ENCODE data around the gene RBM15.
A peak's percentile ranks its signal among the peaks of the same experiment; 100 is the strongest.

RBM15 gene, protein sequence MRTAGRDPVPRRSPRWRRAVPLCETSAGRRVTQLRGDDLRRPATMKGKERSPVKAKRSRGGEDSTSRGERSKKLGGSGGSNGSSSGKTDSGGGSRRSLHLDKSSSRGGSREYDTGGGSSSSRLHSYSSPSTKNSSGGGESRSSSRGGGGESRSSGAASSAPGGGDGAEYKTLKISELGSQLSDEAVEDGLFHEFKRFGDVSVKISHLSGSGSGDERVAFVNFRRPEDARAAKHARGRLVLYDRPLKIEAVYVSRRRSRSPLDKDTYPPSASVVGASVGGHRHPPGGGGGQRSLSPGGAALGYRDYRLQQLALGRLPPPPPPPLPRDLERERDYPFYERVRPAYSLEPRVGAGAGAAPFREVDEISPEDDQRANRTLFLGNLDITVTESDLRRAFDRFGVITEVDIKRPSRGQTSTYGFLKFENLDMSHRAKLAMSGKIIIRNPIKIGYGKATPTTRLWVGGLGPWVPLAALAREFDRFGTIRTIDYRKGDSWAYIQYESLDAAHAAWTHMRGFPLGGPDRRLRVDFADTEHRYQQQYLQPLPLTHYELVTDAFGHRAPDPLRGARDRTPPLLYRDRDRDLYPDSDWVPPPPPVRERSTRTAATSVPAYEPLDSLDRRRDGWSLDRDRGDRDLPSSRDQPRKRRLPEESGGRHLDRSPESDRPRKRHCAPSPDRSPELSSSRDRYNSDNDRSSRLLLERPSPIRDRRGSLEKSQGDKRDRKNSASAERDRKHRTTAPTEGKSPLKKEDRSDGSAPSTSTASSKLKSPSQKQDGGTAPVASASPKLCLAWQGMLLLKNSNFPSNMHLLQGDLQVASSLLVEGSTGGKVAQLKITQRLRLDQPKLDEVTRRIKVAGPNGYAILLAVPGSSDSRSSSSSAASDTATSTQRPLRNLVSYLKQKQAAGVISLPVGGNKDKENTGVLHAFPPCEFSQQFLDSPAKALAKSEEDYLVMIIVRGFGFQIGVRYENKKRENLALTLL

DNA sequence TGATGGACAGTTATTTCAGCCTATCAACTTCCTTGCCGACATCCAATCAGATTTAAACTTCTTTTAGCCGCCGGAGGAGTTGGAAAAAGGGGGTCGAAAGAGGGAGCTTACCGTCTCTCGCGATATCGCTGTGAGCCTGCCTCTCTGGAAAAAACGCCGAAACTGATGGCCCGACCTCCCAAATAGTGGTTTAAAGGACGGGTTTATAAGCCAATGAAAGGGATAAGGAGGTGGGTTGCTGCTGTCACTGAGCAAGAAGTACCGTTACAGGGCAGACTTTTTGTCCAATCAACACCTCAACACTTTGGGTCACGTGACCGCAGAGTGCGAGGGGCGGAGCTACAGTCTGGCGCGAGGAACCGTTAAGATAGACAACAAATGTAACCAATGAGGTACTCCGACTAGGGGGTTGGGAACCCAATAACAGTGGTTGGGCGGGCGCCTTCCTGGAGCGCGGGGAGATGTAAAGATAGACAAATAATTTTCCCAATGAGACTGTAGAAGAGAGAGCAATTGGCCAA, at the start of gene RBM15:
TSS of gene RBM15 (plus strand) at position 492 of the 521 bp plus-strand sequence. CDS start at position 521, 29 bp downstream.
- peak; percentile 84 to 93 for DNase-seq (ENCODE audit: low read depth in 2 of 2)

DNA sequence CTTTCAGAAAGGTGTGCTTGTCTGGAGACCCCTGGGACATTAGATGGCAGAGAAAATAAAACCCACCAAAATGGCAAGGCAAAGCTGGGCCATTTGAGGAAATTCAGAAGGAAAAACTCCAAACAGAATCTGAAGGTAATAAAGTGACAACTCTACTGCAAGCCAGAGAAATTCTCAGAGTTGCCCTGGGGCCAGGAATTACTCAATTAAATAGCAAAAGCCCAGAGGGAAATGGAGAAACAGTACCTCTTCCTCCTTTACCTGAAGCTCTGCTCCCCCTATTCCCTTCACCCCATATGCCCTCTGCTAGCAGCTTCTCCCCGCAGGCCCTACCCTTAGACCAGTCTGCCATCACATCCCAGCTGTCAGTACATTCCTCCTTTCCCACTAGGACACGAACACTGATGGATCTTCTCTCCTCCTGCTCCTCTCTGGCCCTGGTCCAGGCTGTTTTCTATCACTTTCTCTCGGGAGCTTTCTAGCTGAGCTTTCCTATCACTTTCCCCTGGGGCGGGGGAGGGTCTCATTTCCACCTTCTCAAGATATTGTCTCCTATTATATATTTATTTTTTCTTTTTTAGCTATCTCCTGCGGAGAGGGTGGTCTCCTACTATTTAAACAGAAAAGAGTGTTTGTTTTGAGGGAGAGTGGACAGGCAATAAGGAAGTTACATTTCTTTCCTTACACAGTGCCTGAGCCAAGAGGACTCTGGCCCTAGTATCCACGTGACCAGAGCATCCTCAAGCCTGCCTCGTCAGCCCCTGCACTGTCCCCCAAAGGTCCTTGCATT, 47.7 kb upstream of the RBM15 start:
- no peak for DNase-seq (ENCODE audit: low read depth in 2 of 2)

DNA sequence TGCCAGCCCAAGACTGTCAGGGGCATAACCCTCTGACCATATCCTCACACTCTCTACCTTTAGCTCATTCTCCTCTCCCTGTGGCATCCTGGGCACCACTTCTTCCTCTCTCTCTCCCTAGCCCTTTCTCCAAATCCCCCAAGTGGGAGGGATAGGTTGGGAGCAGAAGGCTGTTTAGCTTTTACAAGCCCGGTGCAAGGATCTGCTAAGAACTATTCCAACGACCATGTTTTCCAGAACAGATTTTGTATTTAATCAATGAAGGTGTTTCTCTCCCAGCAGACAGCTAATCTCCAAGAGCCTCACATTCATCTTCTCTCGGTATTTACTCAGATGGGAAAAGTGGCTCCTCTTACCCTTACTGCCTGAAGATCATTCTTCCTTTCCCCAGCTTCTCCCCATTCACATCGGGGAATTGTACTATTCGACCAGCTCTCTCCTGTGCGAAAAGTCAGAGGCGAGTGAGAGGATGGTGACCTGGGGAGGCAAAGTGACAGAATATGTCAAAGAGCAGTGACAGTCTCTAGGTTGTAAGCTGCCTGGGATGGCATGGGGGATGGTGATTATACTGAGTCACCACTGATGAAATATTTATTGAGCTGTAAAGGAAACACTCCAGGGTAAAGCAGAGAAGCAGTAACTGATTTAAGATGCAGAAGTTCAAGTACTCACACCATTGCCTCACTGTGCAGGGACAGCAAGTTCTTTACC, 47.0 kb upstream of the RBM15 start:
- DNase-seq (ENCODE audit: low read depth in 2 of 2), result no peak

DNA sequence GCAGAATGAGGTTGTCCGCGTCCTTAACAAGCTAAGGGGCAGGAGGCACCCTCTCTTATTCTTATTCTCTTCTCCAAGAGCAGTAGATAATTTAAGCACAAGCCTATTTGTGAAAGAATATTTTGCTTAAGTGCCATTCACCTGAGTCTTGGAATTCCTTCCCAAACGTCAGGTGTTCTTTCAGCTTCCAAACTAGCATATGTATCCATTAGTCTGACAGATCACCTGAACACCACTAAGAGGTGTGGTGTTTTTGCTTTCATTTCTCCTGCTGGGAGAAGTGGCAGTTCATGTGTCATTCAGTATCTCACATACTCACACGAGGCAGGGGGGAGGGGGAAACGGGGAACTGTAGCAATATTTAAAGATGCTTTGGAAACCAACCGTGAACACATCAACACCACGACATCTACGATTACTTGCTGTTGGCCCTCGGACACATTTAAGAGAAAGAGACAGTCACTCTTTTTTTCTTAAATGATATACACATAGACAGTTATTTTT, 45.5 kb upstream of the RBM15 start:
- no peak for DNase-seq (ENCODE audit: low read depth in 2 of 2)

DNA sequence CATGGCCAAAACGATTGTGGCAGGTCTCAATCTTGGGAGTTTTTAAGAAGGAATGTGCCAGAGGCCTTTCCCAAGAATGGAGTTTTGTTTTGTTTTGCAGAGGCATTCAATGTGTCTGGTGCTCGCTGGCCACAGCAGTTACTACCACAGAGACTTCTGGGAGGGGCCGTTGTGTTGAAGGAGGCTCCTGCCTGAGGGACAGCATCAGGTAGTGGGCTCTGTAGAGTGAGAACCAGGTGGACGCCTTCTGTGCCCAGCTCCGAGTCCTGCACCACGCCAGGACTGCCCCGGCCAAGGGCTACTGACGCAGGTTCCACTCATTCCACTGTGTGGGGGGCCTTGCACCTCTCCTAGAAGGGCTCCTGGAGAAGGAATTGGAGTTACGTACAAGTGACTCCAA, 44.9 kb upstream of the RBM15 start:
- no peak for DNase-seq (ENCODE audit: low read depth in 2 of 2)

DNA sequence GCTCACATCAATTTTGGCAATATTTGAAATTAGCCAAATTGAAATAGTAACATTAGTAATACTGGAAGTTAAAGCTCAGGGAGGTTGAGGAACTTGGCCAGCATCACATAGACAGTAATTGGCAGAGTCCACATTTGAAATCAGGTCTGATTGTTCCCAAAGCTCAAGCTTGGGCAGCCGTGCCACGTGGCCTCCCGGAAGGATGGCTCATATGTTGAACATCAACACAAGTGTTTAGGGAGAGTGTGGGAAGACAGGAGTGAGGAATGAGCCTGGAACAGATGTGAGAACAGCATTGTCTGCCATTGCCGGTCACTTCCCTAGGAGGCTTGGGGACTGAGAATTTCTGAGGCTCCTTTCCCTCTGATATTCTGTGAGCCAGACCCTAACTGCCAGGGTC, 40.2 kb upstream of the RBM15 start:
- DNase-seq (ENCODE audit: low read depth in 2 of 2), result no peak

DNA sequence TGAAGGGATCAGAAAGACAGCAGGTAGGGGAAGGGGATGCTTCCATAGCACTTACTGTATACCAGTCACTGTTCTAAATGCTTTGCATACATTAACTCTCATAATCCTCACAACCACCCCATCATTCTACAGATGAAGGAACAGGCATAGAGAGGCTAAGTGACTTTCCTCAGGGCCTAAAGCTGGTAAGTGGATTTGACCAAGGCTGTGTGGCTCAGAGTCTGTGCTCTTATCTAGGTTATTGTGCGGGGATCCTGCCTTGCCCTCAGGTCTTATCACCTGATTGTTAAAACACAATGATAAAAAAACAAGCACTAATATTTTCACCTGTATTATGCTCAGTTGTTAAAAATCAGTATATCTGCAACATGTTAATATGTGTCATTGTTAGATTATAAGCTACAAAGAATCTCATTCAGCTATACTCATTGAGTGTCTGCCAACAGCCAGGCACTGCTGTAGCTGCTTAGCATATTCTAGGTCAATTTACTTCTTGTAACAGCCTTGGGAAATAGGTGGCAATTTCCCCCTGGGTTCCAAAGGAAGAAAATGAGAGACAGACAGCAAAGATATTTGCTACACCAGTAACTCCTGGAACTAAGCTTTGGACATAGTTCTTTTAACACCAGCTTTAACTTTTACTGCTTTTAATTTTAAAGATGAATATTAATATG, 38.6 kb upstream of the RBM15 start:
- DNase-seq (ENCODE audit: low read depth in 2 of 2), result no peak

DNA sequence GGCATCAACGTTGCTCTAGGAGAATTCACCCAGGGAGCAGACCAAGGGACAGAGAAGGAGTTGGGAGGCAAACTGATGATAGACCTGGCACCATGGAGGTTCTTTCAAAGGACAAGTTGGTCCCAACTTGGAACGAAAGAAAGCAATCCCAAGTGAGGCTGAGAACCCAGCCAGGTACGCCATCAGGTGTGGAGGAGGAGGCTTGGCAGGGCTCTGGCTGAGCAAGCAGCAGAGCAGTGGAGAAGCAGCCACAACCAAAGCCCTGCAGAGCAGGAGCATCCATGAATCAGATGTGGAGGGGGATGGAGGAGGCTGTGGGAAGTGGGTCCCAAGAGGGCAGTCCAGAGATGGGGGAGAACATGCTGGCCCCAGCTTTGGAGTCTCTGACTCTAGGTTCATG, 36.3 kb upstream of the RBM15 start:
- no peak for DNase-seq (ENCODE audit: low read depth in 2 of 2)

DNA sequence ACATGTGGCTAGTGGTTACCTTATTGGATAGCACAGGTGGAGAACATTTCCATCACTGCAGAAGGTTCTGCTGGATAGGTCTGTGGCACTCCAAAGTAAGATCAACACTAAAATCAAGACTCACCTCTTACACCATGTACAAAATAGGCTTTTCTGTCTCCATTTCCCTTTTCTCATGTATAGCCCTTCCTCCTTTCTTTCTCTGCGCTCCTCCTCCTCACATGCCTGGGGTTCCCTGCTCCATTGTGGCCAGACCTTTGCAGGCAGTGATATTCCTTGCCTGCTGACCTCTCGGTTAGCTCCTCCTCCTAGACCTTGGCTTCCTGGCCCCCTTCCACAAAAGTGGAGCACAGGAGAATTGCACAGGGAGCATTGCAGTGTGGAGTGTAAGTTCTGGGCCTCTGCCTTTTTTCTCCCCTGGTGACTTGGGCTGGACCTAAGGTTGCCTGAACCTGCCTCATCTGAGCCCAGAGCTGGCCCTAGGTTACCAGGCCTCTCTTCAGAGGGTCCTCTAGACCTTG, 33.2 kb upstream of the RBM15 start:
- no peak for DNase-seq (ENCODE audit: low read depth in 2 of 2)

DNA sequence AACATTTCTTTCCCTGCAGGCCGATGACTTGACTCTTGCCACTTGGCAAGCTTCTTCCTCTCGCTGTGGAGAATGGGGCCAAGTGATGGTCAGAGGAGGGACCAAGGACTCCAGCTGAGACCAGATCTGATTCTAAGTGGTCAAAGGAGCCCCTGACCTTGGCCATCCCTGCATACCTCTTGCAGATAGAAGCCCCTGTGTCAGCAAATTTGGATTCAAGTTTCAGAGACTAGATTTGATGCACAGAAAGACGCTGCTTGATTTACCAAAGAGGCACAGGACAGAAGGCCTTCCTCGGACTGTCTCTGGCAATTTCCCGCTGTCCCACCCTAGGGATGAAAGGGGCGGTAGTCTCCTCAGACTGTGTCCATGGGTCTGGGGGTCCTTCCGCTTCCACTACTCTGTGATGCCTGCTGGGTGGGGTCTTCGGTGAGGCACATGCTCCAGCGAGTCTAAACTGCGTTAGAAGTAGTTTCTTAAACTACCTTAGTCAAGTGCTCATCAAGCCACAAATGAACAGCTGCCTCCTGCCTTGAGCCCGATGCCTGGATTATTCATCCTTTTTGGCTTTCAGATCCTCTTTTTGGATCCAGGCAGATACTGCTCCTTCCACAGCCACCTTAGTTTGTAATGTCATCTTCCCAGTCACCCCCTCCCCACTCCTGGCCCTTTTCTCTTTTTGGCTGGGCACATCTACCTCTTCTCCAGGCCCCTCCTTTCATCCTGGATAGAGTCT, 31.8 kb upstream of the RBM15 start:
- no peak for DNase-seq (ENCODE audit: low read depth in 2 of 2)

DNA sequence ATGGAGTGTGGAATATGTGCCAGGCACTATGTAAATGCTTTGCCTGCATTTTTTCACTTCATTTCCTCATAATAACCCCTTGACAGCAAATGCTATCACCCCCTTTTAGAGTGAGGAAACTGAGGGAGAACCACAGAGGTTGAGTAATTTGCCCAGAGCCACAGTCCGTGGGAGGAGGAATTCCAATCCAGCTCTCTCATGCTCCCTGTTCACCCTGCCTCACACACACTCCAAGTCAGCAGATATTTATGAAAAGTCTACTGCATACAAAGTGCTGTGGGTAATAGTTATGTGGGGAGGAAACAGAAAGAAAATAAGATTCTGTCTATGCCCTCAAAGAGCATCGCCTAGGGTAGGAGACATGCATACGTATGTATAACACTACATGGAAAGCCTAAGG, 30.9 kb upstream of the RBM15 start:
- DNase-seq (ENCODE audit: low read depth in 2 of 2), result no peak

DNA sequence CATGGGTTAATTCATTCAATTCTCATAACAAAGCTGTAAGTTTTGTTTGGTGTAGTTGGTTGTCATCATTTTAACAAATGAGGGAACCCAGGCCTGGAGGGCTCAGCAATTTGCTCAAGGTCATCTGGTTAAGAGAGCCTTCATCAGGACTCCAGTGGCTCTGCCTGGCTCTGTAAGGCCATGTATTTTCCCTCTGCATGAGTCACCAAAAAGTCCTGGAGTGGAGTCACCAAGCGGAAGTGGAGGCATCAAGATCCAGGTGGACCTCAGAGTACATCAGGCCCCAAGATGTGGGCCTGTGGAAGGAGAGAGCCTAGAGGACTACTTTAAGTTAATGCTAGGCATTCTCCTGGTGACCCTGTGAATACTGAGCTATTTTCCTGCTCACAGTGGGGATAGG, 30.0 kb upstream of the RBM15 start:
- no peak for DNase-seq (ENCODE audit: low read depth in 2 of 2)

DNA sequence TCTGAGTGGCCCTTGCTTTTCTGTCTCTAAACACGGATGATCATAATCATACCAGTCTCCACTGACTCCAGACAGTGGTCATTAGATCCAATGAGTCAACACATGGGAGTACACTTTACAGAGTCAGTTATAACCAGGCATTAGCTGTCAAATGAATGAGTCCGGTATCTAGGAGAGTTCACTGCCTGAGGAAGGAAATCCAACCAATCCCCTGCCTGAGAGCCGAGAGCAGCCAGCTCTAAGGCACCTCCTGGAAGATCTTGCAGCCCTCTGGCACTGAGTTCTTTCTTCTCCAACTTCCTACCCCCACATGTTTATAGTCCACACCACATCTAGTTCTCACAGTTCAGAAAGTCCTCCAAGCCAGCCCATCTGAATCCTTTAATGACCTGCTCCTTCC, 29.4 kb upstream of the RBM15 start:
- DNase-seq (ENCODE audit: low read depth in 2 of 2), result no peak

DNA sequence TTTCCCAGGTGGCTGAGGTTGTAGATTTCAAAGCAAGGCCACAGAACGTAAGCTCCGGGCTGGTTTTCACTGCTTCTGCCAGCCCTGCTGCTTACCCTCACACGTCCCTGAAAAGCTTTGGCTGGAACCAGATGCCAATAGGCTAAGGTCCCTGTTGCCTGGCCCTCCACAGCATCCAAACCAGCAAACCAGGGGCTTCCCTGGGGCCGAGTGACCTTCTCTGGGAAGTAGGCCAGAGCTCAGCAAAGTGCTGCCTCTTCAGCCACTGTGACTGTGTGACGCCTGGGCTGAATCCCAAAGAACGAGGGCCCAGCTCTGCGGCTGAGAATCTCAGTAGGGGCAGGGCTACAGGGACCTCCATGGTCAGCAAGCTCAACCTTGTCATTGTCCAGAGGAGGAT, 28.9 kb upstream of the RBM15 start:
- no peak for DNase-seq (ENCODE audit: low read depth in 2 of 2)

DNA sequence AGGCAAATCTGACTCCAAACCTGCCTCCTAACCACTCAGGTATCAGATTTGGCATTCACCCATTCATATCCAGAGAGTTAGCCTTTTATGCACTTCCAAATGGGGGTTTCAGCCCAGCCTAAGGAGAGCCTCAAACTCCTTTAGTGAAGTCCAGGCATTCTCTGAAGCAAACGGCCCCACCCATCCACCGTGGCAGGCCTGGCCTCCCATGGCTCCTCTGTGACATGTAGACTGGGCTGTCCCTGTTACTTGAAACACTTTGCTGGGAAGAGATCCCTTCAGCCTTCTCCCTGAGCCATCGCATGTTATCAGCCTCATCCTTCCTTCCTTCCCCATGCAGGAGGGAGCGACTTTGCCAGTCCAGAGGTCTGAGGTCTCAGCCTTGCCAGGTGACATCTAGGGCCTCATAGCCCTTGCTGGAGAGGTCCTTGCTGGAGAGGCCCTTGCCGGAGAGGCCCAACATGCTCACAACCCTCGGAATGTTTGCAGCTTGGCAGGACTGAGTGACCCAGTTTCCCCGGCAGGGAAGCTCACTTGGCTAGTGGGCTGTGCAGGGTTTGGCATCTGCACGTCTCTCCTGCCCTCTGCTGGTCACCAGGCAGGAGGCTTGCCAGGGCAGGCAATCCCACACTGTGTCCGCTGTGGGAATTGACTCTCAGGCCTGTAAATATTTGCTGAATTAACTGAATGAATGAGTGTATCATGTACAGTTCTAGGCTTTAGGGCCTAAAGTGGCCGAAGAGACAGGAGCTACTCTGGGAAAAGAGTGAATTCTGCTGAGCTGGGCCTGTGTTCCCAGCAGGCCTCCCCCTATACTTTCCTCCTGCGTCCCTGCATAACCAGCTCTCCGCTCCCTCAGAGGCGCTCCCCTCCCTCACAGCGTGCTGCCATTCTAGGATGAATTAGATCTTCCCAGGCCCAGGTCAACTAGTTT, 26.7 kb upstream of the RBM15 start:
- peak; percentile 60 to 63 for DNase-seq (ENCODE audit: low read depth in 2 of 2)

DNA sequence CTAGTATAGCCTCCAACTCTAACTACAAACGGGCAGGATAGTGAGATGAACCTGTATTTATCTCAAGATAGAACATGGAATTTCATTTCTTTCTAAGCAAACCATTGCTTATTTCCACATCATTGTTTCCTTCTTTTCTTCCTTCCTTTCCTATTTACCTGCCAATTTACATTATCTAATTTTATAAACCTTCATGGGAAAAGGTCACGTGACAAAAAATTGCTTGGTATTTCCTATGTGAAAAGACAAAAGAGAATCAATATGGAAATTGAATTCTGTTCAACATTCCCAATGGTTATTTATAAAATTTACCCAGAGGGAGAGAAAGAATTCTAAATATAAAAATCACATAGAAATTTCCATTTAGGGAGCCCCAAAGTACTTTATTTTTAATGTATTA, 22.4 kb upstream of the RBM15 start:
- DNase-seq (ENCODE audit: low read depth in 2 of 2), result no peak

DNA sequence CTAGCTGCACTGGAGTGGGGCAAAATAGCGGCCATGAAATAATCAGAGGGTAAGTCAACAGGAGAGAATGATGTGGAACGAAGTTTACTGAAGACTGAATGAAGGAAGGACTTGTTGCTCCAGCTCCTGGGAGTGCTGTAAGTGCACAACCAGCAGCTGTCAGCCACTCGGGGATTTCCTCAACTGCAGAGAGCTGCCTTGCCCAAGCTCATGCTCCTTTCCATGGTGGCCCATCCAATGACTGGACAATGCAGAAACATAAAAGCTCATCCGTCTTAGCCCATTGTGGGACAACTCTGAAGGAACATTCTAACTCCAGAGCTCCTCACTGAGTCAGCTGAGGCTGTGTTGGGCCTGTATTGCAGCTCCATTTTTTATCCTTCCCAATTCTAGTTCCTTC, 21.1 kb upstream of the RBM15 start:
- DNase-seq (ENCODE audit: low read depth in 2 of 2), result no peak
